K562 (cell line): Measurements from ENCODE around the gene SAMD8. TPM values are rescaled to one million over a fixed set of nuclear protein-coding genes. Genes with fewer than 3 reads are reported as not detected.

Experiments used
- CBX5 ChIP-seq: IDR thresholded peaks from 2 replicates; pipeline ENCODE4 v1.6.1; 2014; ENCODE audit warnings: low read depth, borderline replicate concordance
- CCNT2 ChIP-seq: IDR thresholded peaks from 2 replicates; pipeline ENCODE4 v1.6.1; 2011; ENCODE audit warnings: borderline replicate concordance, low read depth, mild to moderate bottlenecking, moderate library complexity, mixed read lengths, low read length; ENCODE audit not compliant: insufficient read length; ENCODE audit errors: extremely low read depth
- JUND ChIP-seq, 2 experiments: IDR thresholded peaks; 2 replicates in 1 of 2; 3 replicates in 1 of 2; pipeline ENCODE4 v1.6.1; 2011; ENCODE audit warnings: borderline replicate concordance in 2 of 2, low read depth in 2 of 2, low read length in 2 of 2, improper control_type of control experiment in 1 of 2, missing biosample characterization in 1 of 2, missing genetic modification characterization in 1 of 2, missing genetic modification reagents in 1 of 2
- KDM4B ChIP-seq, 2 experiments: fragments of 450-650 bp in 1 of 2; sonication (generic) in 1 of 2; IDR thresholded peaks; 2 replicates each; pipeline ENCODE4 v1.6.1; 2016 to 2017; ENCODE audit warnings: borderline replicate concordance in 2 of 2, antibody characterized with exemption in 1 of 2, low read depth in 1 of 2, mild to moderate bottlenecking in 1 of 2
- MAFF ChIP-seq: IDR thresholded peaks from 2 replicates; pipeline ENCODE4 v1.6.1; 2012; ENCODE audit warnings: low read length, improper control_type of control experiment
- MAFK ChIP-seq: IDR thresholded peaks from 2 replicates; pipeline ENCODE4 v1.6.1; 2011; ENCODE audit warnings: low read length, improper control_type of control experiment
- NRF1 ChIP-seq, 2 experiments: fragments of 450-650 bp; IDR thresholded peaks in 1 of 2; conservative IDR thresholded peaks in 1 of 2; 2 replicates each; pipeline ENCODE4 v1.6.1; 2014; ENCODE audit warnings: mild to moderate bottlenecking in 2 of 2
- OTX1 ChIP-seq: fragments of 450-650 bp; formaldehyde crosslinking; IDR thresholded peaks from 2 replicates; pipeline ENCODE4 v1.4.0; 2022; ENCODE audit warnings: mild to moderate bottlenecking
- PRDM10 ChIP-seq: fragments of 450-650 bp; IDR thresholded peaks from 2 replicates; pipeline ENCODE4 v1.6.1; 2018; ENCODE audit not compliant: partially characterized antibody
- PRPF4 ChIP-seq: fragments of 200-400 bp; formaldehyde crosslinking; IDR thresholded peaks from one replicate; pipeline ENCODE4 v1.6.1; 2017; ENCODE audit warnings: low read length, low read depth, mild to moderate bottlenecking; ENCODE audit not compliant: insufficient read depth, poor library complexity, severe bottlenecking
- TCF15 ChIP-seq: fragments of 250-450 bp; sonication (Bioruptor Pico); IDR thresholded peaks from 2 replicates; pipeline ENCODE4 v1.8.0; 2022; ENCODE audit warnings: moderate library complexity, mild to moderate bottlenecking, inconsistent platforms
- ZBTB1 ChIP-seq: sonication (generic); formaldehyde crosslinking; IDR thresholded peaks from 2 replicates; pipeline ENCODE4 v1.8.1; 2023; ENCODE audit warnings: missing genetic modification reagents, low read depth, mild to moderate bottlenecking, borderline replicate concordance
- ZBTB7A ChIP-seq: IDR thresholded peaks from 2 replicates; pipeline ENCODE4 v1.6.1; 2011; ENCODE audit warnings: low read depth, mild to moderate bottlenecking, low read length, moderate library complexity, borderline replicate concordance; ENCODE audit not compliant: control insufficient read depth
- polyA plus RNA-seq, 8 experiments: library from polyadenylated mRNA; depleted of rRNA in 4 of 8; stranded (reverse) in 5 of 8; unstranded in 3 of 8; fragments of >200 nt; fragmentation: Nextera tagmentation in 2 of 8; fragmentation: Illumina TruSeq in 1 of 8; extraction: Ambion mirVana in 2 of 8; extraction: Trizol in 1 of 8; gene quantifications; 2 replicates each; pipeline versions ENCODE4 v1.2.1 to v1.2.3, GENCODE V29; 2011 to 2014; ENCODE audit warnings: inconsistent platforms in 1 of 8, missing spikeins in 1 of 8
- total RNA-seq, 7 experiments: library from RNA; depleted of rRNA in 6 of 7; stranded (reverse); fragments of >200 nt in 6 of 7; fragmentation: Illumina TruSeq in 2 of 7; extraction: Trizol in 2 of 7; gene quantifications; 2 replicates each; pipeline versions ENCODE4 v1.2.1 to v1.2.3, GENCODE V29; 2011 to 2021; ENCODE audit warnings: low replicate concordance in 1 of 7
- TF ChIP-seq, protein P1 (sequence below): IDR thresholded peaks from 2 replicates; pipeline ENCODE4 v1.6.1; 2011; ENCODE audit not compliant: insufficient read length; ENCODE audit errors: extremely low read depth

The SAMD8 gene
- total and polyA plus RNA-seq, 9 of the 15 experiments (the other 6 are each of a cell fraction or from before 2014, with no cell fraction given), result 2.7 to 16.1 (median 6.2) TPM

DNA sequence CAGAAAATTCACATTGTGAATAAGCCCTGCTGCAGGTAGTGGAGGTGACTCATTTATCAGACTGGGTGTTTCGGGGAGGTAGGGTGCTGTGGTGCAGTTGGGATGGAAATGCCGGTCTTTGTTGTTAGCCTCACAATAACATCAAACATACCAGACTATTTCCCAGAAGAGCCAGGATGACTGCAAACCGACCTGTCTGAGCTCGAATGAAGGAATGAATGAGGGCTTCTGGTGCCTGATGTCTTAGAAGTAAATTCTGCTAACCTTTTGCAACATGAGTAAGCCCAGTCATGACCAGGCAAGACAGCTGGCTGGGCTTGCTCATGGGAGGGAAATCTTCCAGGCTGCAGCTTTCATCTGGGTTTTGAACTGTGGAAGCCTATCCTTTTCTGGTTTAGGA lies 96.7 kb downstream of the SAMD8 start (continued):
- TF ChIP-seq, protein P1, sequence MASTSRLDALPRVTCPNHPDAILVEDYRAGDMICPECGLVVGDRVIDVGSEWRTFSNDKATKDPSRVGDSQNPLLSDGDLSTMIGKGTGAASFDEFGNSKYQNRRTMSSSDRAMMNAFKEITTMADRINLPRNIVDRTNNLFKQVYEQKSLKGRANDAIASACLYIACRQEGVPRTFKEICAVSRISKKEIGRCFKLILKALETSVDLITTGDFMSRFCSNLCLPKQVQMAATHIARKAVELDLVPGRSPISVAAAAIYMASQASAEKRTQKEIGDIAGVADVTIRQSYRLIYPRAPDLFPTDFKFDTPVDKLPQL, result no peak
- TF ChIP-seq TCF15 (CRISPR knock-in tag) (no peak), MAFK (no peak; the same call in 1 of the 2 replicates), KDM4B (IDR thresholded peaks at IDR 0.05; ENCODE audit: borderline replicate concordance in 2 of 2, low read depth in 1 of 2) (no peak), NRF1 (conservative IDR thresholded peaks at IDR 0.05 in 1 of 2, IDR thresholded peaks at IDR 0.05 in 1 of 2) (peak in 1 of 2 experiments; percentile 18; a peak in 1 of 4 replicates), MAFF (no peak), CBX5 (no peak), ZBTB7A (0 out of 2 replicates have a peak, but pooled peaks have one; percentile 8), JUND (IDR thresholded peaks at IDR 0.05; ENCODE audit: borderline replicate concordance, low read depth, low read length) (no peak), JUND (tag; IDR thresholded peaks at IDR 0.05; ENCODE audit: borderline replicate concordance, low read depth, low read length) (no peak), PRDM10 (peak; percentile 31), OTX1 (no peak), PRPF4 (no peak), ZBTB1 (CRISPR knock-in tag) (no peak), CCNT2 (no peak)
